WTC11 (cell line): ENCODE data around the gene C3. TPM values are rescaled to one million over a fixed set of nuclear protein-coding genes. Genes with fewer than 3 reads are reported as not detected.

Experiments
- ATAC-seq: fragments of 200-7000 bp; cut with Tn5 transposase; 2 replicates; pipeline ENCODE4 v1.10.0; 2021; ENCODE audit warnings: mild to moderate bottlenecking, moderate library complexity
- CTCF ChIA-PET: fragments of 300-600 bp; sonication (Branson Sonifier 250); formaldehyde crosslinking; loops from one replicate; lab custom pipeline; 2021; ENCODE audit warnings: antibody characterized with exemption; lab: Charles Lee
- POLR2A ChIA-PET: fragments of 350-600 bp; sonication (Branson Sonifier 250); formaldehyde crosslinking; loops from one replicate; lab custom pipeline; 2021; ENCODE audit warnings: antibody characterized with exemption; lab: Charles Lee
- DNase-seq: peaks from one replicate; pipeline ENCODE4 v3.0.0; 2021; ENCODE audit warnings: low spot score
- H3K27ac Mint-ChIP-seq: 2 replicates; pipeline ENCODE4 v1.8.0; 2021; ENCODE audit warnings: mixed read lengths
- H3K27me3 Mint-ChIP-seq: 2 replicates; pipeline ENCODE4 v1.8.0; 2021; ENCODE audit warnings: low read depth, mild to moderate bottlenecking, moderate library complexity, mixed read lengths
- H3K36me3 Mint-ChIP-seq: 2 replicates; pipeline ENCODE4 v1.8.0; 2021; ENCODE audit warnings: mixed read lengths
- H3K4me1 Mint-ChIP-seq: 2 replicates; pipeline ENCODE4 v1.8.0; 2022; ENCODE audit warnings: mixed read lengths
- H3K4me3 Mint-ChIP-seq: 2 replicates; pipeline ENCODE4 v1.8.0; 2021; ENCODE audit warnings: mild to moderate bottlenecking, moderate library complexity, mixed read lengths
- H3K9me3 Mint-ChIP-seq: 2 replicates; pipeline ENCODE4 v1.8.0; 2021; ENCODE audit warnings: mixed read lengths
- ATF2 ChIP-seq: sonication (generic); formaldehyde crosslinking; IDR thresholded peaks from 2 replicates; pipeline ENCODE4 v1.8.1; 2022; ENCODE audit warnings: low read depth, missing genetic modification reagents, borderline replicate concordance
- CREB1 ChIP-seq: sonication (generic); formaldehyde crosslinking; IDR thresholded peaks from 2 replicates; pipeline ENCODE4 v1.8.0; 2023; ENCODE audit warnings: mild to moderate bottlenecking, missing genetic modification reagents
- EMX1 ChIP-seq: fragments of 250-450 bp; sonication (Bioruptor Pico); IDR thresholded peaks from 2 replicates; pipeline ENCODE4 v1.8.0; 2021; ENCODE audit warnings: mild to moderate bottlenecking
- IRF1 ChIP-seq: sonication (generic); formaldehyde crosslinking; IDR thresholded peaks from 2 replicates; pipeline ENCODE4 v1.8.0; 2023; ENCODE audit warnings: missing genetic modification reagents
- JUN ChIP-seq: sonication (generic); formaldehyde crosslinking; IDR thresholded peaks from 2 replicates; pipeline ENCODE4 v1.8.0; 2023; ENCODE audit warnings: mild to moderate bottlenecking, missing genetic modification reagents
- NFYB ChIP-seq: sonication (generic); formaldehyde crosslinking; conservative IDR thresholded peaks from 2 replicates; pipeline ENCODE4 v1.8.0; 2022; ENCODE audit warnings: low read depth, missing genetic modification reagents
- PREB ChIP-seq: sonication (generic); formaldehyde crosslinking; IDR thresholded peaks from 2 replicates; pipeline ENCODE4 v1.8.1; 2022; ENCODE audit warnings: mild to moderate bottlenecking, missing genetic modification reagents, moderate library complexity, borderline replicate concordance
- SP1 ChIP-seq: sonication (generic); formaldehyde crosslinking; conservative IDR thresholded peaks from 2 replicates; pipeline ENCODE4 v1.8.1; 2022; ENCODE audit warnings: missing genetic modification reagents
- TEAD1 ChIP-seq: sonication (generic); formaldehyde crosslinking; IDR thresholded peaks from 2 replicates; pipeline ENCODE4 v1.8.0; 2022; ENCODE audit warnings: mild to moderate bottlenecking, missing genetic modification reagents
- TP53 ChIP-seq: sonication (generic); formaldehyde crosslinking; IDR thresholded peaks from 2 replicates; pipeline ENCODE4 v1.8.1; 2023; ENCODE audit warnings: mild to moderate bottlenecking, missing genetic modification reagents
- USF1 ChIP-seq: sonication (generic); formaldehyde crosslinking; IDR thresholded peaks from 2 replicates; pipeline ENCODE4 v1.8.0; 2022; ENCODE audit warnings: mild to moderate bottlenecking, missing genetic modification reagents
- ZNF121 ChIP-seq: sonication (generic); formaldehyde crosslinking; IDR thresholded peaks from 2 replicates; pipeline ENCODE4 v1.8.0; 2023; ENCODE audit warnings: missing genetic modification reagents
- ZNF219 ChIP-seq: sonication (generic); formaldehyde crosslinking; IDR thresholded peaks from 2 replicates; pipeline ENCODE4 v1.8.0; 2023; ENCODE audit warnings: missing genetic modification reagents, mild to moderate bottlenecking, borderline replicate concordance
- ZNF396 ChIP-seq: fragments of 250-450 bp; sonication (Bioruptor Pico); IDR thresholded peaks from 2 replicates; pipeline ENCODE4 v1.8.0; 2021; ENCODE audit warnings: mild to moderate bottlenecking, moderate library complexity, borderline replicate concordance
- total RNA-seq: library from RNA; stranded (reverse); gene quantifications from 3 replicates; pipeline ENCODE4 v1.2.3, GENCODE V29; 2021
- TF ChIP-seq, protein P1 (sequence below): sonication (generic); formaldehyde crosslinking; IDR thresholded peaks from 2 replicates; pipeline ENCODE4 v1.8.1; 2023; ENCODE audit warnings: mild to moderate bottlenecking, missing genetic modification reagents
- TF ChIP-seq, protein P2 (sequence below): sonication (generic); formaldehyde crosslinking; IDR thresholded peaks from 2 replicates; pipeline ENCODE4 v1.8.1; 2022; ENCODE audit warnings: mild to moderate bottlenecking, moderate library complexity, missing genetic modification reagents
- TF ChIP-seq, protein P3 (sequence below): fragments of 200-600 bp; IDR thresholded peaks from 2 replicates; pipeline ENCODE4 v1.8.0; 2022; ENCODE audit warnings: antibody characterized with exemption
- TF ChIP-seq, protein P4 (sequence below): sonication (generic); formaldehyde crosslinking; IDR thresholded peaks from 2 replicates; pipeline ENCODE4 v1.8.0; 2022; ENCODE audit warnings: mild to moderate bottlenecking, missing genetic modification reagents
- TF ChIP-seq, protein P5 (sequence below): sonication (generic); formaldehyde crosslinking; IDR thresholded peaks from 2 replicates; pipeline ENCODE4 v1.8.1; 2023; ENCODE audit warnings: mild to moderate bottlenecking, missing genetic modification reagents, moderate library complexity
- TF ChIP-seq, protein P6 (sequence below): fragments of 250-450 bp; sonication (Bioruptor Pico); IDR thresholded peaks from 2 replicates; pipeline ENCODE4 v1.9.0; 2021; ENCODE audit warnings: mild to moderate bottlenecking

The C3 gene
- total RNA-seq, 1 experiment from 2014 or later, result 7.0 TPM

DNA sequence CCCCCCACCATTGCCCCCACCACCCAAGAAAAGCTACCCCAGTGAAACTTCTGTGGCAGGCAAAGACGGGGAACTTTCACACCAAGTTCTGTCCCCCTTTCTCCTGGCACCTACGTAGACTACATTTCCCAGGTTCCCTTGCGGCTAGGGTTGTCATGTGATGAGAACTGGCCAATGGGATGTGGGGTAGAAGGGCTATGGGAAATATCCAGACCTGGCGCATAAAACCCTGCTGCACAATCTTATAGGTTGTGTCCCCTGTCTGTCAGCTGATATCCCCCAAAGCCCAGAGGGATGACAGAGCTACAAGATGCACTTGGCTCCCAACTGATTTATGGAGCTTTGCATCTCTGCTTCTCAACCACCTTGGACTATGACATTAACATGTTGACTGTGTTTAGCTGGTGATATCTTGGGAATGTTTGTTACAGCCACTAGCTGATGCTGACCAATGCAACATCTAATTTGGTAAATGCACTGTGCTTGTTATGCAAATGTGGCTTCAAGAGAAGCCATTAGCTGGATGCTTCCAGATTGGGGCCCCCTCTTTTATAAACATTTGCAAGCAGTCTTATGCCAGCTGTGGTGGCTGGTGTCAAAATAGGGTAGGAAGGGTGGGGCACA lies 40.7 kb upstream of the C3 start:
- Mint-ChIP-seq H3K9me3 (peaks cover 4% of the 10 kb centered on the region; the same call in 1 of the 2 replicates), H3K27ac (no peak overlapping the region), H3K4me3 (no peak overlapping the region), H3K36me3 (peaks cover 19% of the 10 kb centered on the region), H3K4me1 (peaks cover 10% of the 10 kb centered on the region), H3K27me3 (no peaks in the 10 kb centered on the region)
- TF ChIP-seq IRF1 (CRISPR knock-in tag), result no peak
- TF ChIP-seq, protein P1, sequence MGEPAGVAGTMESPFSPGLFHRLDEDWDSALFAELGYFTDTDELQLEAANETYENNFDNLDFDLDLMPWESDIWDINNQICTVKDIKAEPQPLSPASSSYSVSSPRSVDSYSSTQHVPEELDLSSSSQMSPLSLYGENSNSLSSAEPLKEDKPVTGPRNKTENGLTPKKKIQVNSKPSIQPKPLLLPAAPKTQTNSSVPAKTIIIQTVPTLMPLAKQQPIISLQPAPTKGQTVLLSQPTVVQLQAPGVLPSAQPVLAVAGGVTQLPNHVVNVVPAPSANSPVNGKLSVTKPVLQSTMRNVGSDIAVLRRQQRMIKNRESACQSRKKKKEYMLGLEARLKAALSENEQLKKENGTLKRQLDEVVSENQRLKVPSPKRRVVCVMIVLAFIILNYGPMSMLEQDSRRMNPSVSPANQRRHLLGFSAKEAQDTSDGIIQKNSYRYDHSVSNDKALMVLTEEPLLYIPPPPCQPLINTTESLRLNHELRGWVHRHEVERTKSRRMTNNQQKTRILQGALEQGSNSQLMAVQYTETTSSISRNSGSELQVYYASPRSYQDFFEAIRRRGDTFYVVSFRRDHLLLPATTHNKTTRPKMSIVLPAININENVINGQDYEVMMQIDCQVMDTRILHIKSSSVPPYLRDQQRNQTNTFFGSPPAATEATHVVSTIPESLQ, result no peak
- TF ChIP-seq, protein P2, sequence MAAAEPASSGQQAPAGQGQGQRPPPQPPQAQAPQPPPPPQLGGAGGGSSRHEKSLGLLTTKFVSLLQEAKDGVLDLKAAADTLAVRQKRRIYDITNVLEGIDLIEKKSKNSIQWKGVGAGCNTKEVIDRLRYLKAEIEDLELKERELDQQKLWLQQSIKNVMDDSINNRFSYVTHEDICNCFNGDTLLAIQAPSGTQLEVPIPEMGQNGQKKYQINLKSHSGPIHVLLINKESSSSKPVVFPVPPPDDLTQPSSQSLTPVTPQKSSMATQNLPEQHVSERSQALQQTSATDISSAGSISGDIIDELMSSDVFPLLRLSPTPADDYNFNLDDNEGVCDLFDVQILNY, result no peak
- peak; percentile 53; the same call in 1 of the 2 replicates for TF ChIP-seq NFYB (CRISPR knock-in tag)
- TF ChIP-seq USF1, result peak; percentile 87
- TF ChIP-seq, protein P3, sequence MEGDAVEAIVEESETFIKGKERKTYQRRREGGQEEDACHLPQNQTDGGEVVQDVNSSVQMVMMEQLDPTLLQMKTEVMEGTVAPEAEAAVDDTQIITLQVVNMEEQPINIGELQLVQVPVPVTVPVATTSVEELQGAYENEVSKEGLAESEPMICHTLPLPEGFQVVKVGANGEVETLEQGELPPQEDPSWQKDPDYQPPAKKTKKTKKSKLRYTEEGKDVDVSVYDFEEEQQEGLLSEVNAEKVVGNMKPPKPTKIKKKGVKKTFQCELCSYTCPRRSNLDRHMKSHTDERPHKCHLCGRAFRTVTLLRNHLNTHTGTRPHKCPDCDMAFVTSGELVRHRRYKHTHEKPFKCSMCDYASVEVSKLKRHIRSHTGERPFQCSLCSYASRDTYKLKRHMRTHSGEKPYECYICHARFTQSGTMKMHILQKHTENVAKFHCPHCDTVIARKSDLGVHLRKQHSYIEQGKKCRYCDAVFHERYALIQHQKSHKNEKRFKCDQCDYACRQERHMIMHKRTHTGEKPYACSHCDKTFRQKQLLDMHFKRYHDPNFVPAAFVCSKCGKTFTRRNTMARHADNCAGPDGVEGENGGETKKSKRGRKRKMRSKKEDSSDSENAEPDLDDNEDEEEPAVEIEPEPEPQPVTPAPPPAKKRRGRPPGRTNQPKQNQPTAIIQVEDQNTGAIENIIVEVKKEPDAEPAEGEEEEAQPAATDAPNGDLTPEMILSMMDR, result no peak
- TF ChIP-seq SP1 (CRISPR knock-in tag), result no peak
- TF ChIP-seq ATF2 (CRISPR knock-in tag), result no peak
- TF ChIP-seq, protein P4, sequence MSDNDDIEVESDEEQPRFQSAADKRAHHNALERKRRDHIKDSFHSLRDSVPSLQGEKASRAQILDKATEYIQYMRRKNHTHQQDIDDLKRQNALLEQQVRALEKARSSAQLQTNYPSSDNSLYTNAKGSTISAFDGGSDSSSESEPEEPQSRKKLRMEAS (CRISPR knock-in tag), result no peak
- TF ChIP-seq, protein P5, sequence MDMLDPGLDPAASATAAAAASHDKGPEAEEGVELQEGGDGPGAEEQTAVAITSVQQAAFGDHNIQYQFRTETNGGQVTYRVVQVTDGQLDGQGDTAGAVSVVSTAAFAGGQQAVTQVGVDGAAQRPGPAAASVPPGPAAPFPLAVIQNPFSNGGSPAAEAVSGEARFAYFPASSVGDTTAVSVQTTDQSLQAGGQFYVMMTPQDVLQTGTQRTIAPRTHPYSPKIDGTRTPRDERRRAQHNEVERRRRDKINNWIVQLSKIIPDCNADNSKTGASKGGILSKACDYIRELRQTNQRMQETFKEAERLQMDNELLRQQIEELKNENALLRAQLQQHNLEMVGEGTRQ (CRISPR knock-in tag), result peak; percentile 90
- ChIA-PET CTCF (interaction anchor here (1.2 to 1.4 kb wide), 2 partner anchors 23 to 102 kb away, joined by 3 read pairs; no protein-coding TSS in a partner anchor), POLR2A (interaction anchor here (0.5 to 1.7 kb wide), 2 partner anchors 23 to 847 kb away, joined by 3 to 5 read pairs; partner anchors contain the start of gene GPR108)
- no peak for ATAC-seq
- DNase-seq, result no peak

DNA sequence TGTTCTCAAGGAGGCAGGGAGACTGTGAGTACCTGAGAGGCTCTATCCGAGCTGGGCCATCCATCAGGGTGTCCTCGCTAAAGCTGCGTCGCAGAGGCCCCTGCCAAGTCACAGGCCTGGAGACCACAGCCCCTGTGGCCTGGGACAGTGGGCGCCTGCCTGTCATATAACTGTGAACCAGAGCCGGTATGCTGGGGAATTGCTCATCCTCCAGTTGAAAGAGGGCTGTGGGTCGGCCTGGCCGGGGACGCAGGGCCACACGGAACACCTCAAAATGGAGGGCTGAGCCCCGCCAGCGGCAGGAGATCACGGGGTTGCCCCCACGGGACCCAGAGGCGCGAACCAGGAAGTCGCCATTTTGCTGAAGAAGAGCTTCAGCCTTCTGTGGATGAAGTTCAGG lies 40.2 kb upstream of the C3 start:
- ChIA-PET POLR2A (interaction anchor here (1.7 kb wide), 1 partner anchor 23 kb away, joined by 5 read pairs; the partner anchor contains the start of gene GPR108), CTCF (interaction anchor here (1.2 to 1.4 kb wide), 2 partner anchors 22 to 103 kb away, joined by 3 read pairs; no protein-coding TSS in a partner anchor)
- no peak for ATAC-seq
- TF ChIP-seq CREB1 (CRISPR knock-in tag), result no peak
- TF ChIP-seq TEAD1 (CRISPR knock-in tag), result no peak
- no peak for TF ChIP-seq ZNF121 (CRISPR knock-in tag)
- TF ChIP-seq JUN (CRISPR knock-in tag), result no peak
- TF ChIP-seq, protein P6, sequence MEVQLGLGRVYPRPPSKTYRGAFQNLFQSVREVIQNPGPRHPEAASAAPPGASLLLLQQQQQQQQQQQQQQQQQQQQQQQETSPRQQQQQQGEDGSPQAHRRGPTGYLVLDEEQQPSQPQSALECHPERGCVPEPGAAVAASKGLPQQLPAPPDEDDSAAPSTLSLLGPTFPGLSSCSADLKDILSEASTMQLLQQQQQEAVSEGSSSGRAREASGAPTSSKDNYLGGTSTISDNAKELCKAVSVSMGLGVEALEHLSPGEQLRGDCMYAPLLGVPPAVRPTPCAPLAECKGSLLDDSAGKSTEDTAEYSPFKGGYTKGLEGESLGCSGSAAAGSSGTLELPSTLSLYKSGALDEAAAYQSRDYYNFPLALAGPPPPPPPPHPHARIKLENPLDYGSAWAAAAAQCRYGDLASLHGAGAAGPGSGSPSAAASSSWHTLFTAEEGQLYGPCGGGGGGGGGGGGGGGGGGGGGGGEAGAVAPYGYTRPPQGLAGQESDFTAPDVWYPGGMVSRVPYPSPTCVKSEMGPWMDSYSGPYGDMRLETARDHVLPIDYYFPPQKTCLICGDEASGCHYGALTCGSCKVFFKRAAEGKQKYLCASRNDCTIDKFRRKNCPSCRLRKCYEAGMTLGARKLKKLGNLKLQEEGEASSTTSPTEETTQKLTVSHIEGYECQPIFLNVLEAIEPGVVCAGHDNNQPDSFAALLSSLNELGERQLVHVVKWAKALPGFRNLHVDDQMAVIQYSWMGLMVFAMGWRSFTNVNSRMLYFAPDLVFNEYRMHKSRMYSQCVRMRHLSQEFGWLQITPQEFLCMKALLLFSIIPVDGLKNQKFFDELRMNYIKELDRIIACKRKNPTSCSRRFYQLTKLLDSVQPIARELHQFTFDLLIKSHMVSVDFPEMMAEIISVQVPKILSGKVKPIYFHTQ, result no peak
- TF ChIP-seq USF1, result no peak
- TF ChIP-seq EMX1 (CRISPR knock-in tag), result no peak
- TF ChIP-seq PREB (CRISPR knock-in tag), result no peak
- no peak for TF ChIP-seq TP53 (CRISPR knock-in tag)
- no peak for TF ChIP-seq ZNF219 (CRISPR knock-in tag)
- no peak for TF ChIP-seq ZNF396 (CRISPR knock-in tag)

More for the DNA sequence above, 40.2 kb upstream of the C3 start:
- peaks cover 4% of the 10 kb centered on the region; the same call in 1 of the 2 replicates for H3K9me3 Mint-ChIP-seq
- H3K36me3 Mint-ChIP-seq, result peaks cover 19% of the 10 kb centered on the region
- no peak overlapping the region for H3K27ac Mint-ChIP-seq
- DNase-seq, result no peak
- no peaks in the 10 kb centered on the region for H3K27me3 Mint-ChIP-seq
- H3K4me1 Mint-ChIP-seq, result peaks cover 5% of the 10 kb centered on the region
- no peak overlapping the region for H3K4me3 Mint-ChIP-seq
